ENCODE measurements around the gene NOSIP.
"Not testable (repeated sequence)": the region's sequence is repeated elsewhere in the genome, so short reads cannot be mapped to it uniquely, and the experiment has no call there.

NOSIP gene

GRCh38 chr19:49580264-49581006 is at the start of gene NOSIP:
NOSIP (minus strand) TSS chr19:49580556; CDS start chr19:49560691, 19,865 bp downstream.
- DNase-seq: peak; percentile 88

- no peak for DNase-seq
Measured at GRCh38 chr19:49629659-49630058, 49.3 kb upstream of the NOSIP start.

- no peak for DNase-seq
Measured at GRCh38 chr19:49626226-49626625, 45.9 kb upstream of the NOSIP start.

GRCh38 chr19:49624967-49625910 is 44.9 kb upstream of the NOSIP start:
- no peak for DNase-seq

GRCh38 chr19:49617860-49618259 is 37.5 kb upstream of the NOSIP start:
- not testable (repeated sequence) for DNase-seq

GRCh38 chr19:49616945-49617344 is 36.6 kb upstream of the NOSIP start:
- DNase-seq: no peak

- no peak for DNase-seq
Measured at GRCh38 chr19:49616532-49616931, 36.2 kb upstream of the NOSIP start.

- no peak for DNase-seq
Measured at GRCh38 chr19:49615861-49616260, 35.5 kb upstream of the NOSIP start.

GRCh38 chr19:49614096-49614833 is 33.9 kb upstream of the NOSIP start:
- no peak for DNase-seq

- no peak for DNase-seq
Measured at GRCh38 chr19:49613374-49613773, 33.0 kb upstream of the NOSIP start.

- DNase-seq: no peak
Measured at GRCh38 chr19:49609499-49610092, 29.2 kb upstream of the NOSIP start.

- DNase-seq: no peak
Measured at GRCh38 chr19:49605605-49606004, 25.2 kb upstream of the NOSIP start.

- no peak for DNase-seq
Measured at GRCh38 chr19:49602806-49603205, 22.4 kb upstream of the NOSIP start.

- no peak for DNase-seq
Measured at GRCh38 chr19:49601482-49602038, 21.2 kb upstream of the NOSIP start.

- no peak for DNase-seq
Measured at GRCh38 chr19:49599378-49600295, 19.3 kb upstream of the NOSIP start.

- DNase-seq: no peak
Measured at GRCh38 chr19:49597703-49597974, 17.3 kb upstream of the NOSIP start.

- no peak for DNase-seq
Measured at GRCh38 chr19:49596954-49597702, 16.8 kb upstream of the NOSIP start.

- no peak for DNase-seq
Measured at GRCh38 chr19:49596407-49596806, 16.1 kb upstream of the NOSIP start.

GRCh38 chr19:49595819-49596404 is 15.6 kb upstream of the NOSIP start:
- DNase-seq: no peak

Measured in NCI-H226 (cell line).